ENCODE results near the gene CFAP61. TPM values are rescaled to one million over a fixed set of nuclear protein-coding genes. Genes with fewer than 3 reads are reported as not detected.

The CFAP61 gene
- total RNA-seq, 4 donors from 2014 or later = not detected

DNA sequence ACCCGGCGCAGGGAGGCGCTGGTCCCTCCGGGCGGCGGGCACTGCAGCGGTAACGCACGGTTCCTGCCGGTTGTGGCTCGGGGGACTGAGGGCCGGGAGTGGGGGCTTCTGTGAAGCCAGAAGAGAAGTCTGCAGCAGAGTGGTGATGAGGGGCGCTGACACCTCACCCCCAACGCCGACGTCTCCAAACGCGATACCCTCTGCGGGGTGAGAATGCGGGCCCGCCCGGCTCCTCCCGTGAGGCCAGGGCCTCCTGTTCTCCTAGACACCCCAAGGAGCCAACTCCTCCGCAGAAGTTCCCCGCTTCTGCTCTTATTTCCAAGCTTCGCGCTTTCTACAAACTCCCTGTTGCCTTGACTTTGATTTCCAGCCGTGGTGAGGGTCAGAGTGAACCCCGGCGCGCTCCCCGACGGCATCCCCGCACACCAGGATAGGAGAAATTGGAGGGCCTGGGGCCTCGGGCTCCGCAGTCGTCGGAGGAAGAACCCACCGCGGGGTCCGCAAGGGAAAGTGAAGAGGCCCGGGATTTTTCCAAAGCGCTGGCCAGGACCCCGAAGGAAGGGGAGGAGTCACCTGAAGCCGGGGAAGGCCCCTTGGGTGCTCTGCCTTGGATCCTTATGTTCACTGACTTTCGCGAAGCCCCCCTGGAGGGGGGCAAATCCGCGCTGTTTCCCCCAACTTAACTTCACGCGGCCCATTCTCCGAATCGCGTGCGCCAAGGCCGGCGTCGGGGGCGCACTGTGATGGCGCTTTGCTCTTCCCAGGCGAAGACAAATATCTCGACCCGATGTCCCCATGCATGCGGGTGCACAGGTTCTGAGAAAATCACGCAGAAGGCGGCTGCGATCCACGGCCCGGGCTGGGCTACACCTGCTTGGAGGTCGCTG, 312.5 kb downstream of the CFAP61 start:
- TF ChIP-seq, protein P1, sequence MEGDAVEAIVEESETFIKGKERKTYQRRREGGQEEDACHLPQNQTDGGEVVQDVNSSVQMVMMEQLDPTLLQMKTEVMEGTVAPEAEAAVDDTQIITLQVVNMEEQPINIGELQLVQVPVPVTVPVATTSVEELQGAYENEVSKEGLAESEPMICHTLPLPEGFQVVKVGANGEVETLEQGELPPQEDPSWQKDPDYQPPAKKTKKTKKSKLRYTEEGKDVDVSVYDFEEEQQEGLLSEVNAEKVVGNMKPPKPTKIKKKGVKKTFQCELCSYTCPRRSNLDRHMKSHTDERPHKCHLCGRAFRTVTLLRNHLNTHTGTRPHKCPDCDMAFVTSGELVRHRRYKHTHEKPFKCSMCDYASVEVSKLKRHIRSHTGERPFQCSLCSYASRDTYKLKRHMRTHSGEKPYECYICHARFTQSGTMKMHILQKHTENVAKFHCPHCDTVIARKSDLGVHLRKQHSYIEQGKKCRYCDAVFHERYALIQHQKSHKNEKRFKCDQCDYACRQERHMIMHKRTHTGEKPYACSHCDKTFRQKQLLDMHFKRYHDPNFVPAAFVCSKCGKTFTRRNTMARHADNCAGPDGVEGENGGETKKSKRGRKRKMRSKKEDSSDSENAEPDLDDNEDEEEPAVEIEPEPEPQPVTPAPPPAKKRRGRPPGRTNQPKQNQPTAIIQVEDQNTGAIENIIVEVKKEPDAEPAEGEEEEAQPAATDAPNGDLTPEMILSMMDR (IDR thresholded peaks at IDR 0.05) = no peak
- no peak for DNase-seq (ENCODE audit: low spot score)
- no peak for ATAC-seq (ENCODE audit: low FRiP score)

- ATAC-seq (ENCODE audit: low FRiP score) (no peak), DNase-seq (ENCODE audit: low spot score) (no peak)
- TF ChIP-seq, protein P1 (IDR thresholded peaks at IDR 0.05) = no peak
These were observed 313.3 kb downstream of the CFAP61 start for GRCh38 chr20:20365480-20366161.

DNA sequence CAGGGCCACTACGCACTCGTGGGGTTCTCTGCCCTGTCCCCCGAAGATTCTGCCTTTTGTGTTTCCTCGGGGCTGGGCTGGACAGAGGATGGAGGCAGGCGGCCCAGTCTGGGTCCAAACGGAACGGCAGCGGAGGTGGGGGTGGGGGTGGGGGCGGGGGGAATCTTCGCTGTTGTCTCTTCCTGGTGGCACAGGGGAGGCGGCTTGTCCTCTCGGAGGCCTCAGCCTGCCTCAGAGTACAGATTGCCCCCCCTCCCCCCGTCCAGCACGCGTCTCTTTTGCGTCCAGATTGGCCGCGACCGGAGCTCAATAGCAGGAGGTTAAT, 314.2 kb downstream of the CFAP61 start:
- ATAC-seq (ENCODE audit: low FRiP score) (no peak), DNase-seq (ENCODE audit: low spot score) (no peak)
- TF ChIP-seq, protein P1 (IDR thresholded peaks at IDR 0.05) = no peak

GRCh38 chr20:20366876-20367574, 314.7 kb downstream of the CFAP61 start:
- ATAC-seq (ENCODE audit: low FRiP score) (no peak), DNase-seq (ENCODE audit: low spot score) (no peak)
- TF ChIP-seq, protein P1 (IDR thresholded peaks at IDR 0.05) = no peak

DNA sequence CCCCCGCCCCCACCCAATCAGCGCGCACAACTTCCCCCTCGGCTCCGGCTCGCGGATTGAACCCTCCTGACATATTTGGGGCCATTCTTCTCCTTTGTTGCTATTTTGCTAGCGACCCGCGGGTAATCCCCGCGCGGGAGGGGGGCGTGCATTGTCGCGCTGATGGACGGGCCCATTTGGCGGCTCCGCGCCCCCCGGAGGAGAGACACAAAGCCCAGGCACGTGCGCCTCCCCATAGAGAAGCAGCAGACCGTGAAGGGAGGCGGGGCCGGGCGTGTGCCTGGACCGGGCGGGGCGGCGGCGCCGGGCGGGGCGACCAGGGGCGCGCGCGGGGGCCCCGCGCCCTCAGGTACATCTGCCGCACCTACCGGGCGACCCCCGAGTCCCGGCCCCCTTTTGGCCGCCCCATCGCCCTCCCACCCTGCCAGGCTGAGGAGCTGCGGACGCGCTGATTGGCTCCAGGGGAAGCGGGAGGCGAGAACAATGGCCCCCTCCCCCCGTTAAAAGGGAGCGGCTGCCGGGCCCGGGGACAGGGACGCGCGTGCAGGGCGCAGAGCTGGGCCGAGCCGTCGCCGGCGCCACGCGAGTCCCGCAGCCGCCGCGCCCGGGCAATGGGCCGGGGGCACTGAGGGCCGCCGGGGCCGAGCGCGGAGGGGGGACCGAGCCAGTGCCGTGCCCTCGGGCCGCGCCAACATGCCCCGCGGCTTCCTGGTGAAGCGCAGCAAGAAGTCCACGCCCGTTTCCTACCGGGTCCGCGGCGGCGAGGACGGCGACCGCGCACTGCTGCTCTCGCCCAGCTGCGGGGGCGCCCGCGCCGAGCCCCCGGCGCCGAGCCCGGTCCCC, 315.5 kb downstream of the CFAP61 start, which contains the start of gene INSM1:
Gene INSM1, plus strand, starts transcription at position 530 of the 843 bp plus-strand sequence. Its CDS starts 164 bp downstream, at position 694.
- TF ChIP-seq, protein P1 (IDR thresholded peaks at IDR 0.05) = no peak
- no peak for ATAC-seq (ENCODE audit: low FRiP score)
- no peak for DNase-seq (ENCODE audit: low spot score)

All from omental fat pad (tissue), 4 donors.